ENCODE data around the gene DESI1.
A peak's percentile ranks its signal among the peaks of the same experiment; 100 is the strongest.
"Not testable (repeated sequence)": the region's sequence is repeated elsewhere in the genome, so short reads cannot be mapped to it uniquely, and the experiment has no call there.

Gene DESI1

DNA sequence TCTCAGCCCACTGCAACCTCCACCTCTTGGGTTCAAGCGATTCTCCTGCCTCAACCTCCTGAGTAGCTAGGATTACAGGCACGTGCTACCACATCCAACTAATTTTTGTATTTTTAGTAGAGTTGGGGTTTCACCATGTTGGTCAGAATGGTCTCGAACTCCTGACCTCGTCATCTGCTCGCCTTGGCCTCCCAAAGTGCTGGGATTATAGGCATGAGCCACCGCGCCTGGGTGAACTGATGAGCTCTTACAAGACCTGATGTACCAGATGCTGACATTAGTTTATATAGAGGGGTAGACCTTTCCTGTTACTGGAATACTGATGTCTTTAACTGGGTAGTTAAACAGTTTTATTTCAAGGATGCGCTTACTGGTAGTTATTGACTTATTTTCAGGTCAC lies 13.8 kb upstream of the DESI1 start:
- not testable (repeated sequence) for DNase-seq (ENCODE audit: low read depth)

- not testable (repeated sequence) for DNase-seq (ENCODE audit: low read depth)
Measured at GRCh38 chr22:41631615-41632014, 10.8 kb upstream of the DESI1 start.

DNA sequence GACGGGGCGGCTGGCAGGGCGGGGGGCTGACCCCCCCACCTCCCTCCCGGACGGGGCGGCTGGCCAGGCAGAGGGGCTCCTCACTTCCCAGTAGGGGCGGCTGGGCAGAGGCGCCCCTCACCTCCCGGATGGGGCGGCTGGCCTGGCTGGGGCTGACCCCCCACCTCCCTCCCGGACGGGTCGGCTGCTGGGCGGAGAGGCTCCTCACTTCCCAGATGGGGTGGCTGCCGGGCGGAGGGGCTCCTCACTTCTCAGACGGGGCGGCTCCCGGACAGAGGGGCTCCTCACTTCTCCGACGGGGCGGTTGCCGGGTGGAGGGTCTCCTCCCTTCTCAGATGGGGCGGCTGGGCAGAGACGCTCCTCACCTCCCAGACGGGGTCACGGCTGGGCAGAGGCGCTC lies 10.3 kb upstream of the DESI1 start:
- not testable (repeated sequence) for DNase-seq (ENCODE audit: low read depth)

DNA sequence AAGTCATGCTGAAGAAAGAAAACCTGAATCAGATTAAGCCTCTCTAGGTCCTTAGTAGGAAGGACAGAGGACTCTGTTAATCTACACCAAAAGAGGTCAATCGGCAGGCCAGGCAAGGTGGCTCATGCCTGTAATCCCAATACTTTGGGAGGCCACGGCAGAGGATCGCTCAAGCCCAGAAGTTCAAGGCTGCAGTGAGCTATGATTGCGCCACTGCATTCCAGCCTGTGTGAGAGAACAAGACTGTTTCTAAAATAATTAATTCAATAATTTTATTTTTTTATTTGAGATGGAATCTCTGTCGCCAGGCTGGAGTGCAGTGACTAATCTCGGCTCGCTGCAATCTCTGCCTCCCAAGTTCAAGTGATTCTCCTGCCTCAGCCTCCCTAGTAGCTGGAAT lies 4.7 kb upstream of the DESI1 start:
- DNase-seq (ENCODE audit: low read depth) = no peak

DNA sequence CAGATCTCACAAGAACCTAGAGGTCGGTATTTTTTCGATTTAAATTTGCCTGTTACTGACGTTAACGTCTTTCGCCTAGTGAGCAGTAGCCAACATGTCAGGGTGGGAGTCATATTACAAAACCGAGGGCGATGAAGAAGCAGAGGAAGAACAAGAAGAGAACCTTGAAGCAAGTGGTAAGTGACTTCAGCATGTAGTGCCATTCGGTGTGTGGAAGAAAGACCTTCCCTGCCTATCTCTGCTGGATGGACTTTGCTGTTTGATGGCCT lies 1.0 kb upstream of the DESI1 start:
- no peak for DNase-seq (ENCODE audit: low read depth)

- DNase-seq (ENCODE audit: low read depth) = peak; percentile 100
Measured at GRCh38 chr22:41621099-41621910, 462 bp upstream of the DESI1 start, which contains the start of gene XRCC6. TSS of gene XRCC6 (plus strand) at chr22:41621295. CDS start at chr22:41622005, 710 bp downstream.

DNA sequence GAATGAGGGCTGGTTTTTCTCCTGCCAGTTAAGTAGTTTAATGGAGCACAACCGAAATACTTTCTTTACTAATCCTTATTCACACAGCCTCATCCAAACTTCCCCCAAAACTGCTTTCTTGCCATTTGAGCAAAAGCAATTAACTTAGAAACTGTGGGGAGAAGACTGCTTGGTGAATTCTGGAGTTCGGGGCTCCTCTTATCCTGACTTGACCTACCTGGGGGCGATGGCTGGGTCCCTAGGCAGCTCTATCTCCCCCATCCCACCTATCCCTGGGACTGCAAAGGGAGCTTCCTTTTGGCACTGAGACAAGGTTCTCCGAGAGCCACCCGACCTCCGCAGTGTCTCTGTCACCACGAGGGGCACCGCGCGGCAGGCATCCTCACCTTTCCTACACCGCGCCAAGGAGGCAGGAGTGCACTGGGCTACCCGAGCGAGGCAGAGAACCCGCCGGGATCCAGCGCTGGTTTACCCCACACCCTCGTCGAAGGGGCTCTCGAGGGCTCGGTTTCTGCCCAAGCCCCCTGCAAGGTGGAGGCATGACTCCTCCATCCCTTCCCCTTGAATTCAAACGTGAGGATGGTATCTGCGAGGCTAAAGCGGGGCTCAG lies 759 bp downstream of the DESI1 start:
- DNase-seq (ENCODE audit: low read depth) = no peak

DNA sequence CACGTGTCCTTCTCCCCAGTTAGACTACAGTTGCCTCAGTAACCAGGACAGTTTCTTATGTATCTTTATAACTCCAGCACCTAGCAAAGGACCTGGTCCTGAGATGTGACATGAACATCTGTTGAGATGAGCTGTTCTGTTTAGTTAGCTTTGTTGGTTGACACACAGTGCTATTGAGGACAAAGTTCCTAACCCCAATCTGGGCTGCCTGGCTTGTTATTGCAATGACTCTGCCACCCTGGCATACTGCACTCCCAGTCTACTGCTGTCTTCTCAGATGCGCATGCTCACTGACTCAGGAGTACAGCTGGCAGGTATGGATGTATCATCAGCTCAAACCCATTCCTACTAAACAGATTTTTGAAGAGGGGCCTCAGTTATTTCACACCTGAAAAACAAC lies 7.4 kb downstream of the DESI1 start:
- DNase-seq (ENCODE audit: low read depth) = no peak

DNA sequence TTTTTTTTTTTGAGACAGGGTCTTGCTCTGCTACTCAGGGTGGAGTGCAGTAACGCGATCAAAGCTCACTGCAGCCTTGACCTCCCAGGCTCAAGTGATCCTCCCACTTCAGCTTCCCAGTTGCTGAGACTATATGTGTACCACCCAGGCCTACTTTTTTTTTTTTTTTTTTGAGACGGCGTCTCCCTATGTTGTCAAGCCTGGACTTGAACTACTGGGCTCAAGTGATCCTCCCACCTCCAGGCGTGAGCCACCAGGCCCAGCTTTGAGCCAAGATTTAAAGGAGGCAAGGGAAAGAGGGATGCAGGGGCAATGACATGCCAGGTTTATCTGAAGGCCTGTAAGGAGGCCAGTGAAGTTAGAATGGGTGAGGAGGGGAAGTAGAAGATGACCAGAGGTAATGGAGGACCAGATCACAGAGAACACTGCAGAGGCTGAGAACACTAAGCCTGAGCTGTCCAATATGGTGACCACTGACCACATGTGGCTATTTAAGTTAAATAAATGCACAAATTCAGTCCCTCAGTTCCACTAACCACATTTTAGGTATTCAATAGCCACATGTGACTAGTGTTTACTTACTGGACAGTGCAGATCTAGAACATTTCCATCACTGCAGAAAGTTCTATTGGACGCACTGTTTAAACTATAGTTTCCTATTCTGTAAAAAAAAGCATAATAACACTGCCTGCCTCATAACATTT lies 8.1 kb downstream of the DESI1 start:
- DNase-seq (ENCODE audit: low read depth) = no peak

DNA sequence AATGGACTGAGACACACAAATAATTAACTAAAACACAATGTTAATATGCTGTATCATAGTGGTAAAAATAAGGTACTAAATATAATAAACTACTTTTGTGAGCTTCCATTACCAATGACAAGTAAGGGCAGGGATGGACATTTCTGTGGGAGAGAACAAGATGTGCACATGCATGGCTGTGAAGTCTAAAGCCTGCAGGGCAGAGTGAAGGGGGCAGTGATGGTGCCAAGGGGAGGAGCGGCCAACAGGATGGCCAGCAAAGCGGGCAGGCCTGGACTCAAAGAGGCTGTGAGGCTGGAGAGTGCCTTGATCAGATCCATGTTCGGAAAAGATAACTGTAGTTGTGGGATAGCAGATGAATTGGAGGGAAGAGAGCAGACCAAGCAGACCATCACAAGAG lies 12.5 kb downstream of the DESI1 start:
- DNase-seq (ENCODE audit: low read depth) = no peak

DNA sequence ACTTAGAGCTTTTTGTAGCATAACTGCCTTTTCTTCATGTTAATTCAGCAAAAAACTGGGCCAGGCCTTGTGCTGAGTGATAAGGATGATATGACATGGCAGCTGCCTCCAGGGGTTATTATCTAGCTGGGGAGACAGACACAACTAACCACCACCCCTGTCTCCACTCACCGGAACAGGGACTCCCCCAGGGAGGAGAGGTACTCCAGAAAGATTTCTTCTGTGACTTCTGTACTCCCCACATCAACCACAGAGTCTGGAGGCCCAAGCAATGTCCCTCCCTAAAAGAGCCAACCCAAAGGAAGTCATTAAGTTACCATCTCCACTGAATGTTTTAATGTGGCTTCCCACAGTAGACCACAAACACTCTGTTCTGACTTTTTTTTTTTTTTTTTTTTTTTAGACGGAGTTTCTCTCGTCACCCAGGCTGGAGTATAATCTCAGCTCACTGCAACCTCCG lies 16.9 kb downstream of the DESI1 start:
- DNase-seq (ENCODE audit: low read depth) = no peak

- DNase-seq (ENCODE audit: low read depth) = no peak
Measured at GRCh38 chr22:41600976-41601375, 19.9 kb downstream of the DESI1 start.

DNA sequence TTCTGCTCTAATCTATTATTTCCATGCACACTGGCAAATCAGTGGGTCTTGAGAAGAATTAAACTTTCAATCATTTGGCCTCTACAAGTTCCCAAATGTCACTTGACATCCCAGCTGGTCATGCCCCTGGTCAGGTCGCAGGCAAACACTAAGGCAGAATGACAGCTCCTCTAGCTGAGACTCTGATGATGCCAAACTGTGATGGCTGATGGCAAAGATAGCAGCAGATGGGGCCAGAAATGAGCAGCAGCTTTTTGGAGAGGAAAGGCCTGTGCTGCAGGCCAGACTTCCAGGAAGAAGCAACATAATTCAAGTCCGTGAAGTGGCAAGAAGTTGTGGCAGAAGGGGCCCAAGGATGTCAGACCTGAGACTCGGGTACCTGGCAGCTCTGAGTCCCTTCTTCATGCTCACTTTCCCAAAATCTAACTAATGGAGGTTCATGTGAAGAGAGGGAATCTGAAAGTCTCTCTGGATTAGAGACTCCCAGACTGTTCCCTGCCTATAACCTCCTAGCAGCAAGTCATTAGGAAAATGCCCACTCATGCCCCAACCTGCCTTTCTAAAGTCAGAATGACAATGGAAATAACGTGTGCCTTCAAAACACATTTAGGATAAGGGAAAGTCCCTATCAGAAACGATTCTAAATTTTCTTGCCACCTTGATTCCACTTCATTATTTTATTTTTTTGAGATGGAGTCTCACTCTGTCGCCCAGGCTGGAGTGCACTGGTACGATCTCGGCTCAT lies 21.8 kb downstream of the DESI1 start:
- DNase-seq (ENCODE audit: low read depth) = no peak

GRCh38 chr22:41598081-41598480 lies 22.8 kb downstream of the DESI1 start:
- no peak for DNase-seq (ENCODE audit: low read depth)

DNA sequence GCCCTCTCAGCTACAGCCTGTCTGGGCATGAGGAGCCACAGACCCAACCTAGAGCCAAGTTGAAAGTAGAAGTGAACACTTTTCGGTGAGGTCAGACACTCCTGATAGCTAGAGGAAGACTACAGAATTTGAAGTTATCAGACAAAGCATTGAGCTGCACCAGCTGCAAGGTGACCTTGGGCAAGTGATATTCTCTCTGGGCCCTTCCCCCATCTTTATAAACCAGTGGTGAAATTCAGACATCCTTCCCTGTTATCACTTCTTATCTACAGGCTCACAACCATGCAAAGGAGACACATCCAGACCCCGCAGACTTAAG lies 23.2 kb downstream of the DESI1 start:
- DNase-seq (ENCODE audit: low read depth) = no peak

DNA sequence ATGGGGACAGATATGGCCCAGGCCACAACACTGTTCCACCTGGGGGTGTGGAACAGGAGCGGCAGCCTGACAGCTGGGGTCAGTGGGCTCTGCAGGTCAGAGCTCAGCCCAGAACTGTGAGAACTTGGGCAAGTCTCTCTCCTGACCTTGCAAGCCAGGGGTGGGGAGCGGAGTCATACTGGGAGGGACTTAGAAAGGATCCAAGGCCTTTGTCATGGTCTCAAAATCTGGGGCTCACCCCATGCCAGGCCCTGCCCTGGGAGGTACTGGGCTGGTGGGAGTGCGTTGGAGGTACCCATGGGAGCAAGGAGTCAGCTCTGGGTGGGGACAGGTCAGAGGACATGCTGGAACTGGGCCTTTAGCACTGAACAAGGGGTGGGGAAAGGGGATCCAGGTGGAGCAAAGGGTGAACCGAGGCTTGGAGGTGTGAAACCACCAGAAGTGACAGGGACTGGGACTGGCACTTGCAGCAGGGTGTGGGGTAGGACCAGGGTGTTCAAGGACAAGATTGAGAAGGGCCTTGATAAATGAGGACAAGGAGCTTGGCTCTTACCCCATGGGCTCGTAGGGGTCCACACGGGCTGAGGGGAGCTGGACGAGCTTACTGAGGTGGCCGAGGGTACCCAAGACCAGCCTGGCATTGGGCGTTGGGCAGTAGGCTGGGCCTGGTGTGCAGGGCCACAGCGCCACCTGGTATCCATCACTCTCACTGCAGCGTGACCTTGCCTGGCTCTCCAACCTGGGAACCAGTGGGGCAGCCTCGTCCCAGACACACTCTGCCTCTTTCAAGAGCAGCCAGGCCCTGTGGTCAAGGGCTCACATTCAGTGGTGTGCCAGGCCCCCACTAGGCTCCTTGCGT lies 23.8 kb downstream of the DESI1 start:
- DNase-seq (ENCODE audit: low read depth) = no peak

GRCh38 chr22:41595703-41596102 lies 25.1 kb downstream of the DESI1 start:
- no peak for DNase-seq (ENCODE audit: low read depth)

GRCh38 chr22:41593336-41593960 lies 27.4 kb downstream of the DESI1 start:
- not testable (repeated sequence) for DNase-seq (ENCODE audit: low read depth)

DNA sequence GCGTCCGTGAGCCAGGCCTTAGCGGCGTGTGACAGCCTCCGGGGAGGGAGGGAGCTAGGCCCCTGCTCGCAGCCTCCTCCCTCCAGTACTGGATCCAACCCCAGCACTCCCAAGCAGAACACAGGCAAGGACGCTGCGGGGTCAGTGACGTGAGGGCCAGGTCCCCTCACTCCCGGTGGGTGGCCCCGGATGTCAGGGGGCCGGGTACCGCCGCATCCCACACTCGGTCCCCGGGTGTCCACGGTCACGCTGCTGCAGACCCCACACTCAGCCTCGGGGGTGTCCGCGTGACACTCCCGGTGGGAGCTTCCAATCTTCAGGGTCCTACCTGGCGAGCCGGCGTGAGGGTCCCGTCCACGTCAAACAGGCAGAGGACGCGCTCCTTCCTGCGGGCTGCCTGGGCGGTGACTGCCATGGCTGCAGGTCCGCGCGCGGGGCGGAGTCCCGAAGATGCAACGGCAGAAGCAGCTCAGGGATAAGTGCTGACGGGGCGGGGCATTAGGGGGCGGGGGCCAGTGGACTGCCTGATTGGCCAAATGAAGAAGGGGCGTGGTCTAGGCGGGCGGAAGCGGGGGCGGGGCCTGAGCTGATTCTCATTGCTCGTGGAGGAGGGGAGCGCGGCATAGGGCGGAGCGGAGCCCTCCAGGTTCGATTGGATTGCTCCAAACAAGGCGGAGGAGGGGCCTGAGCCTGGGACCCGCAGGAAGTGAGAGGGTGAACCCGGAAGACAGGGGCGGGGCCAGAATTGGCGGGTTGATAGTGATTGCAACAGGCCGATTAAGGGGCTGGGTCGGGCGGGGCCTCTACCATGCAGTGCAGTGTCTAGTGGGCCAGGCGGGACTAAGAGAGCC lies 31.2 kb downstream of the DESI1 start, which contains the start of gene PMM1:
Gene PMM1, minus strand, starts transcription at position 450 of the 851 bp plus-strand sequence. Its CDS starts 35 bp downstream, at position 415.
- peak; percentile 100 for DNase-seq (ENCODE audit: low read depth)

DNA sequence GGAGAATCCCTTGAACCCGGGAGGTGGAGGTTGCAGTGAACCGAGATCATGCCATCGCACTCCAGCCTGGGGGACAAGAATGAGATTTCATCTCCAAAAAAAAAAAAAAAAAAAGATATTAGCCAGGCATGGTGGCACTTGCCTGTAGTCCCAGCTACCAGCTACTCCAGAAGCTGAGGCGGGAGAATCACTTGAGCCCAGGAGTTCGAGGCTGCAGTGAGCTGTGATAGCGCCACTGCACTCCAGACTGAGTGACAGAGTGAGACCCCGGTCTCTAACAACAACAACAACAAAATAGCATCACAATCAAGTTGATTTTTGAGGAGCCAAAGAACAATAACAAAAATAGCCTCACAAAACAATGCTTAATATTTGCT lies 33.5 kb downstream of the DESI1 start:
- no peak for DNase-seq (ENCODE audit: low read depth)

Measured in fibroblast of the conjunctiva (primary cell).